Endodermal cell (in vitro differentiated cells): Measurements from ENCODE around the gene PSD. TPM values are rescaled to one million over a fixed set of nuclear protein-coding genes. Genes with fewer than 3 reads are reported as not detected.

Experiments used
- DNase-seq: peaks from one replicate; pipeline ENCODE4 v3.0.0-alpha.2; 2017
- H3K27ac ChIP-seq: 2 replicates; pipeline ENCODE4 v1.5.1; 2013; ENCODE audit warnings: mild to moderate bottlenecking, low read depth, low read length, moderate library complexity
- H3K27me3 ChIP-seq: 2 replicates; pipeline ENCODE4 v1.6.1; 2013; ENCODE audit warnings: mild to moderate bottlenecking, low read length, moderate library complexity; ENCODE audit not compliant: insufficient read depth, control insufficient read depth, poor library complexity, severe bottlenecking
- H3K36me3 ChIP-seq: 2 replicates; pipeline ENCODE4 v1.7.0; 2013; ENCODE audit warnings: mild to moderate bottlenecking, low read length, moderate library complexity; ENCODE audit not compliant: control insufficient read depth, insufficient read depth
- H3K4me1 ChIP-seq: one replicate; pipeline ENCODE4 v1.7.0; 2013; ENCODE audit warnings: low read length; ENCODE audit not compliant: control insufficient read depth, insufficient read depth
- H3K4me3 ChIP-seq: 2 replicates; pipeline ENCODE4 v1.5.1; 2013; ENCODE audit warnings: mild to moderate bottlenecking, low read length, moderate library complexity
- H3K9ac ChIP-seq: 2 replicates; pipeline ENCODE4 v1.6.1; 2013; ENCODE audit warnings: mild to moderate bottlenecking, low read length, moderate library complexity; ENCODE audit not compliant: poor library complexity, severe bottlenecking; ENCODE audit errors: extremely low read depth
- H3K9me3 ChIP-seq: 2 replicates; pipeline ENCODE4 v1.6.1; 2013; ENCODE audit warnings: mild to moderate bottlenecking, low read length, moderate library complexity; ENCODE audit not compliant: control insufficient read depth
- H3K27ac Mint-ChIP-seq: 2 replicates; pipeline ENCODE4 v1.8.0; 2020; ENCODE audit warnings: mixed read lengths
- H3K27me3 Mint-ChIP-seq: 2 replicates; pipeline ENCODE4 v1.8.0; 2021; ENCODE audit warnings: mild to moderate bottlenecking, mixed read lengths; ENCODE audit not compliant: insufficient read depth
- H3K36me3 Mint-ChIP-seq: 2 replicates; pipeline ENCODE4 v1.8.0; 2020; ENCODE audit warnings: low read depth, mixed read lengths
- H3K4me1 Mint-ChIP-seq: 2 replicates; pipeline ENCODE4 v1.8.0; 2020; ENCODE audit warnings: mixed read lengths
- H3K4me3 Mint-ChIP-seq: 2 replicates; pipeline ENCODE4 v1.8.0; 2020; ENCODE audit warnings: mild to moderate bottlenecking, moderate library complexity, mixed read lengths
- H3K9me3 Mint-ChIP-seq: 2 replicates; pipeline ENCODE4 v1.8.0; 2020; ENCODE audit warnings: mild to moderate bottlenecking, mixed read lengths
- WGBS, 2 experiments: methylation state at CpG; one replicate each; pipeline versions ENCODE4 v1.1.5 to v1.1.7; 2013; ENCODE audit warnings: missing lambda C conversion rate in 2 of 2, mixed read lengths in 1 of 2; ENCODE audit not compliant: insufficient coverage in 1 of 2, insufficient read length in 1 of 2; 5-methylcytosine and 5-hydroxymethylcytosine counted together
- total RNA-seq, 2 donors: library from RNA; stranded (reverse); fragmentation: NEBNext Ultra II Directional in 1 of 2; extraction: Animal tissue kit (Norgen Biotek cat#: 25700) in 1 of 2; gene quantifications; 2 replicates in 1 of 2; 3 replicates in 1 of 2; pipeline ENCODE4 v1.2.1, GENCODE V29; 2021
- TF ChIP-seq, protein P1 (sequence below): fragments of 200-600 bp; sonication (generic); conservative IDR thresholded peaks from 2 replicates; pipeline ENCODE4 v1.5.0; 2021; ENCODE audit warnings: antibody characterized with exemption, mild to moderate bottlenecking

Gene PSD
- total RNA-seq, 2 donors from 2014 or later: 2.8 to 8.3 TPM

DNA sequence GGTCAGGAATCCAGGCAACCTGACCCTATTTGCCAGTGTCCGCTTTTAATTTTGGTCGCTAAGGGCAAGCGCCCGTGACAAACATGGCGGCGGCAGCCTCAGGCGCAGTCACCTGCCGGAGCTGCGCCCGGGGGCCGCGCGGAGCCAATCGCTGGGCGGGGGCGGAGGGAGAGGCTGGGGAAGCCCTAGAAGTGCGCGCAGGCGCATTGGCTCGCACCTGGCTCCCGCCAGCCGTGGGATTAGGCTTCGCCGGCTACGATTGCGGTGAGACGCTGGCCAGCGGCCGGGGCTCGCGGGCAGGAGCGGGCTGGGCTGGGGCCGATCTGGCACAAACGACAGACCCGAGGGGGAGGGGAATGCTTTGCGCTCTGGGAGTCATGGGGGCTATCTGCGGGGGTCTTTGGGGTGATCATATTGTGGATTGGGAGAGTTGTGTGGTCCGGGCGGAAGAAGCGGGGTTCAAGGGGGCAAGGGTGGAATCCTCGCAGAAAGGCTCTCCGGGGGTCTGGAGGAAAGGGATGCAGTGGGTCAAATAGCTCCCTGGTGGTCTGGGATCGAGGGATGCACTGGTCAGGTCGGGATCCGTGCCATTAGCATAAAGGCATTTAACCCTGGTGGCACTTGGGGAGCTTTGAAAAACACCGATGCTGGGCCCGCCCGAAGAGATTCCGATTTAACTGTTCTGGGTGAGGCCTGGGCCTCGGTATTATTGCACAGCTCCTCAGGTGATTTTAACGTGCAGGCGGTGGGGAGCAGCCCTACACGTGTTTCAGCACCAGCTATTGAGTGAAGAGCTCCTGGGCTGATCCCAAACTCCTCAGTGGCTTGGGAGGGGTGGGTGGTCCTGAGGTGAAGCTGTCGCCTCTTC, 42.8 kb upstream of the PSD start:
- H3K9ac ChIP-seq: no peak overlapping the region

DNA sequence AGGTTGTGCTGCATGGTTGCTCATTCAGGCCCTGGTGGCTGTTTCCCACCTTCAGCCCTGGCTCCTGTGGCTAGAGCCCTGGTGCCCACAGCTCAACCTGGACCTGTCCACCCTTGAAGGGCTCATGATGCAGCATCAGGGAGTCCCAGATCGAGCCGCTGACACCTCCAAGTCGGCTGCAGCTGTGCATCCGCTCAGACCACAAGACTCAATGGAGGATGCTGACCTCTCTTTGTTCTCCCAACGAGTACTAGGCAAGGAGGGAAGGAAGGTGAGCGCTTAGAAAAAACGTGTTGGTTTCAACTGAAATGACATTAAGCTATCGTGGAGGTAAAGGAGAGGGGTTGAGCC, 42.2 kb upstream of the PSD start:
- H3K27ac Mint-ChIP-seq: peak overlapping the region; percentile 91
- H3K4me3 Mint-ChIP-seq: peak overlapping the region; percentile 64
- H3K9me3 Mint-ChIP-seq: no peaks in the 10 kb centered on the region
- peaks cover 42% of the 10 kb centered on the region for H3K27me3 ChIP-seq
- 54 to 59% methylated on average over 8 of the region's 8 CpGs for WGBS, 2 experiments
- no peaks in the 10 kb centered on the region for H3K36me3 ChIP-seq
- no peaks in the 10 kb centered on the region for H3K36me3 Mint-ChIP-seq
- H3K9ac ChIP-seq: no peak overlapping the region
- H3K27ac ChIP-seq: peak overlapping the region; percentile 3
- H3K9me3 ChIP-seq: no peaks in the 10 kb centered on the region
- no peak for DNase-seq
- H3K4me1 Mint-ChIP-seq: peaks cover 43% of the 10 kb centered on the region
- H3K27me3 Mint-ChIP-seq: peaks cover 54% of the 10 kb centered on the region
- TF ChIP-seq, protein P1, sequence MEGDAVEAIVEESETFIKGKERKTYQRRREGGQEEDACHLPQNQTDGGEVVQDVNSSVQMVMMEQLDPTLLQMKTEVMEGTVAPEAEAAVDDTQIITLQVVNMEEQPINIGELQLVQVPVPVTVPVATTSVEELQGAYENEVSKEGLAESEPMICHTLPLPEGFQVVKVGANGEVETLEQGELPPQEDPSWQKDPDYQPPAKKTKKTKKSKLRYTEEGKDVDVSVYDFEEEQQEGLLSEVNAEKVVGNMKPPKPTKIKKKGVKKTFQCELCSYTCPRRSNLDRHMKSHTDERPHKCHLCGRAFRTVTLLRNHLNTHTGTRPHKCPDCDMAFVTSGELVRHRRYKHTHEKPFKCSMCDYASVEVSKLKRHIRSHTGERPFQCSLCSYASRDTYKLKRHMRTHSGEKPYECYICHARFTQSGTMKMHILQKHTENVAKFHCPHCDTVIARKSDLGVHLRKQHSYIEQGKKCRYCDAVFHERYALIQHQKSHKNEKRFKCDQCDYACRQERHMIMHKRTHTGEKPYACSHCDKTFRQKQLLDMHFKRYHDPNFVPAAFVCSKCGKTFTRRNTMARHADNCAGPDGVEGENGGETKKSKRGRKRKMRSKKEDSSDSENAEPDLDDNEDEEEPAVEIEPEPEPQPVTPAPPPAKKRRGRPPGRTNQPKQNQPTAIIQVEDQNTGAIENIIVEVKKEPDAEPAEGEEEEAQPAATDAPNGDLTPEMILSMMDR: no peak
- no peak overlapping the region for H3K4me3 ChIP-seq
- peaks cover 5% of the 10 kb centered on the region for H3K4me1 ChIP-seq

More for the DNA sequence above, 42.8 kb upstream of the PSD start:
- H3K27ac Mint-ChIP-seq: peak overlapping the region; percentile 91
- Histone ChIP-seq H3K36me3 (no peaks in the 10 kb centered on the region), H3K9me3 (no peaks in the 10 kb centered on the region), H3K27me3 (peaks cover 42% of the 10 kb centered on the region), H3K4me3 (peak overlapping the region; percentile 75), H3K4me1 (peaks cover under 1% of the 10 kb centered on the region), H3K27ac (no peak overlapping the region)
- TF ChIP-seq, protein P1: no peak
- WGBS, 2 experiments: 1 to 3% methylated on average over 23 to 54 of the region's 54 CpGs
- peak overlapping the region; percentile 64 for H3K4me3 Mint-ChIP-seq
- H3K9me3 Mint-ChIP-seq: no peaks in the 10 kb centered on the region
- H3K36me3 Mint-ChIP-seq: no peaks in the 10 kb centered on the region
- peak; percentile 98 for DNase-seq
- peaks cover 36% of the 10 kb centered on the region for H3K4me1 Mint-ChIP-seq
- peaks cover 48% of the 10 kb centered on the region for H3K27me3 Mint-ChIP-seq

DNA sequence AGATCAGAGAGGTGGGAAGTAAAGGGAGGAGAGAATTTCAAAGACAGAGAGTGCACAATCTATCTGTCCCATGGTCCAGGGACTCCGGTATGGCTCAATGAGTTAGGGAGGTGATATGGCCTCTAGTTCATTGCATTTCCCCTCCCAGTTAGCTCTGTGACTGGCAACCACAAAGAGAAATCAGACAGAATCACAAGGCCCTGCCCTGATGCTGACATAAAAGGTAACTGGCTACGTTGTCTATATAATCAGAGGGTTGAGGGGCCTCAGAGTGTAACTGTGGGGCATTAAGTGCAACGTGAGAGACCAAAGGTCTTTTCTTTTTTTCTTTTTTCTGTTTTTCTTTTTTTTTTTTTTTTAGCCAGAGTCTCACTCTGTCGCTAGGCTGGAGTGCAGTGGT, 40.1 kb upstream of the PSD start:
- TF ChIP-seq, protein P1: no peak
- Mint-ChIP-seq H3K4me1 (peaks cover 52% of the 10 kb centered on the region), H3K4me3 (no peak overlapping the region), H3K9me3 (no peaks in the 10 kb centered on the region), H3K36me3 (no peaks in the 10 kb centered on the region), H3K27ac (no peak overlapping the region), H3K27me3 (peaks cover 53% of the 10 kb centered on the region)
- H3K4me3 ChIP-seq: no peak overlapping the region
- H3K9me3 ChIP-seq: no peaks in the 10 kb centered on the region
- H3K27me3 ChIP-seq: peaks cover 42% of the 10 kb centered on the region
- 86 to 100% methylated on average over 1 to 4 of the region's 4 CpGs for WGBS, 2 experiments
- H3K27ac ChIP-seq: no peak overlapping the region
- no peaks in the 10 kb centered on the region for H3K36me3 ChIP-seq
- peaks cover 5% of the 10 kb centered on the region for H3K4me1 ChIP-seq
- no peak for DNase-seq
- no peak overlapping the region for H3K9ac ChIP-seq
